ENCODE results near the gene ZBTB20.

Gene ZBTB20

GRCh38 chr3:114453361-114453780 lies 693.7 kb downstream of the ZBTB20 start:
- no peak for DNase-seq

GRCh38 chr3:114452937-114453336 lies 694.2 kb downstream of the ZBTB20 start:
- DNase-seq: no peak

GRCh38 chr3:114452256-114452655 lies 694.8 kb downstream of the ZBTB20 start:
- DNase-seq: no peak

GRCh38 chr3:114451561-114452018 lies 695.5 kb downstream of the ZBTB20 start:
- peak; percentile 2 for DNase-seq

DNA sequence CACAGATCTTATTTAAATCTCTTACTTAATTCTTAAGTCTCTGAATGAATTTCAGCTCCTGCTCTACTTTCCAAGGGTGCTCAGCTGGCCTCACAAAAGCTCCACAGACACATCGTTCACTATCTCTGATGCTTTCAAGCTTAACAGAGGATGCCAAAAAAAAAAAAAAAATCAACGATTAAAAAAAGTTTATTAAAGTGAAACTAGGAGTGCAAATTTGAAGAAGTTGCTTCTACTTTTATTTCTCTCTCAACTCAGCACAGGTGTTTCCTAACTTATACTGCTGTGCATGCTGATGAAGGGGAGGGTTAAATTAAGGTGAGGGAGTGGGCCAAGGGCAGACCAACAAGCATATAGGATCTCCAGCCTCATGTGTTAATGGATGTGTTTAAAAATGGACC lies 696.0 kb downstream of the ZBTB20 start:
- DNase-seq: no peak

- no peak for DNase-seq
These were observed 697.0 kb downstream of the ZBTB20 start for GRCh38 chr3:114450008-114450596.

GRCh38 chr3:114449271-114450007 lies 697.6 kb downstream of the ZBTB20 start:
- no peak for DNase-seq

DNA sequence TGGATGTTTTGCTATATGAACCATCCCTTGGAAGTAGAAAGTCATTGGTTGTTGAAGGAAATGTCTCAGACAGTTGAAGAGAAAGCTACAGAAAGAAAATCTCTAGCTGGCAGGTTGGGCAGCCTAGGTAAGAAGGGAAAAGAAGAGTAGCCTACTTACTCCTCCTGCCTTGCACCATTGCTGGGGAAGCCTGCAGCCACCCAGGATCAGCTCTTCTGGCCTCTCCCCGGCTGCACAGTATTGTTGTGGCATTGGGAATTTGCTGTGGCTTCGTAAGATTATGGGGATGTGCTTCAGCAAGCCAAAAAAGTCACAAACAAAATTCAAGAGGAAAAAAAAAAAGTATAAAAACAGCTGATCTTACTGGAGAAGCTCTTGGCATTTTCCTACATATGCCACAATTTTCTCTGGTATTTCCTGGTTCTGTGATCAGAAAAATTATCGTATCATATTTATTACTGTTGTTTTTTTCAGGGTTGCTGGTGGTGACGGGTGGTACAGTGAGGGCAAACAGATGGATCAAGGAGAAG lies 699.1 kb downstream of the ZBTB20 start:
- DNase-seq: no peak

GRCh38 chr3:114447545-114447944 lies 699.5 kb downstream of the ZBTB20 start:
- DNase-seq: no peak

- DNase-seq: no peak
These were observed 700.5 kb downstream of the ZBTB20 start for GRCh38 chr3:114446600-114446999.

- no peak for DNase-seq
These were observed 701.9 kb downstream of the ZBTB20 start for GRCh38 chr3:114445233-114445632.

DNA sequence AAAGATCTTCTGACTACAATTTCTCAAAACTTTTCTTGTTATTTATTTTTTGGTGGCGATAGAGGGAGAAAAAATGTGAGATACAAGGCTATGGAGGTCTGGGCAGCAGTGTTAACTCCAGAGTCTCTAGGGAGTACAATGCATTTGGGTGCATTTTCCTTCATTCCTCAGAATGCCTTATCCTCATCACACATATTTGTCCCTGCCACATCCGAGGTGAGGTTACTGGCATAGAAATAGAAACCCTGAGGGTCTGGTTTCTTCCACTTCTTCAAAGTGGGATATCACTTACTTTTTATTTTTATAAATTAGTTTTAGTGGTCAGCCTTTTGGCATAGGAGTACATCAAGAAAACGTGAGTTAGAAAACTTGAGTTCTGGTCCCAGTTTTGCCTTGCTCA lies 702.9 kb downstream of the ZBTB20 start:
- no peak for DNase-seq

DNA sequence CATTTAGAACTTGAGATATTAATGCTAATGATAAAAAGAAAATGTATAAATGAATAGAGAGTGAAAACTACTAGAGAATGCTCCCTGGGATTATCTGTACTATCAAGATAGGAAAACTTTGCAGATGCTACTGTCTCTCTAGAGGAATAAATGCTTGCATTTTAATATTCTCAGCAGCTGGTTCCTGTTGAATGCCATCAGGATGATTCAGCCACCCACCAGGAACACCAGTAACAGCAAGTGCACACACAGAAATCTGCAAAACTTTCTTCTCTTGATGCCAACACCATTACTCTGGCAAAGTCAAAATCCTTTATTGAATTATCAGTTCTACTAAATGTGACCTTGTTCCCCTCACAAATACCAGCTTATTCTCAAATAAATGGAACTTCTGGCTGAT lies 704.8 kb downstream of the ZBTB20 start:
- DNase-seq: no peak

- no peak for DNase-seq
These were observed 705.7 kb downstream of the ZBTB20 start for GRCh38 chr3:114441386-114441785.

DNA sequence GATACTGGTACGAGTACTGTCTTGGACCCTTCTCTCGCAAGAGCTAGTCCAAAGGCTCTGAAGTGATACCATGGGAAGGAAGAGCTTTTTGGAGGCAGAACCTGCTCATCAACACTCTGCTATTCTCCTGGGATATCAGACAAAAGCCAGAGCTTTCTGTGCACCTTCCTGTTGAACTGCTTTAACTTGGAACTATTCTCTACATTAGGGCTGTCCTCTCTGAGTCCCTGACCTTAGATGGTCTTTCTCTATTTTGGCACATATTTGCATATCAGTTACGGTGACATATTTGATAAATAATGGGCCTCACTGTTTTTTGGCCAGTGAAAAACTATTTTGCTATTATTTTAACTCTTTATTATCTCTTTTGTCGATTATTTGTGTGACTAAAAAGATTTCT lies 706.4 kb downstream of the ZBTB20 start:
- no peak for DNase-seq

DNA sequence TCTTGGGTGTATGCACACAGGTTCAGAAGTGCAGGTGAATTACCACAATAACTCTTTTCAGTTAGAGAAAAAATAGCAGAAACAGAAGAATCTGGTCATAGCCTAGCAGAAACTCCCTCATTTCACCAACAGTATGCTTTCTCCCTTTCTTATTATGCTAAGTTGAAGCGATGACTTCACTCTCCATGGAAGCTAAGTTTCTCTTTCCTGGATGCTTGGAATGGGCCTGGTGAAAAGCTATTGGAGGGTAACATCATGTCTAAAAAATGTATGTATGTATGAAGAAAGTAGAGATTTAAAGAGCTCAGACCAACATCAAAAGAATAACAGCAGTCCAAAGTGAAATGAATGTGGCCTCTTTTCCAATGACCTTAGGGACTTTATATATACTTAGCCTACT lies 707.8 kb downstream of the ZBTB20 start:
- no peak for DNase-seq

DNA sequence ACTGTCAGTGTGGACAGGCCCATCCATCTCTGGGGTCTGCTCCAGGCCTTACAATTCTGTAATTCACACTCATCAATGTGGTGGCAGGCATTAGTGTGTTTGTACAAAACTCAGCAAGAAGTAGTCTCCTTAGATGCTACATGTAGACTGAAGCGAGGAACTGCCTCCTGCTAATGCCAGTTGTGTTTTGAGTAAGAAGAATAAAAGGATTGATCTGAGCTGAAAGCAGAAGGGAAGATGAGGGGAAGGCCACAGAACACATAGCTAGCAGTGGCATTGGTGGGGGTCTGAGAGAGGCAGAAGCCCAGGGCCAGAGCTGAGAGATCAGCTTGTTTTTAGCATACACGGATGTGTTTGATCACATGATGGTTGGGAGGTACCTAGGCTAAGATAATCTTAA lies 709.2 kb downstream of the ZBTB20 start:
- no peak for DNase-seq

GRCh38 chr3:114436182-114436581 lies 710.9 kb downstream of the ZBTB20 start:
- DNase-seq: no peak

DNA sequence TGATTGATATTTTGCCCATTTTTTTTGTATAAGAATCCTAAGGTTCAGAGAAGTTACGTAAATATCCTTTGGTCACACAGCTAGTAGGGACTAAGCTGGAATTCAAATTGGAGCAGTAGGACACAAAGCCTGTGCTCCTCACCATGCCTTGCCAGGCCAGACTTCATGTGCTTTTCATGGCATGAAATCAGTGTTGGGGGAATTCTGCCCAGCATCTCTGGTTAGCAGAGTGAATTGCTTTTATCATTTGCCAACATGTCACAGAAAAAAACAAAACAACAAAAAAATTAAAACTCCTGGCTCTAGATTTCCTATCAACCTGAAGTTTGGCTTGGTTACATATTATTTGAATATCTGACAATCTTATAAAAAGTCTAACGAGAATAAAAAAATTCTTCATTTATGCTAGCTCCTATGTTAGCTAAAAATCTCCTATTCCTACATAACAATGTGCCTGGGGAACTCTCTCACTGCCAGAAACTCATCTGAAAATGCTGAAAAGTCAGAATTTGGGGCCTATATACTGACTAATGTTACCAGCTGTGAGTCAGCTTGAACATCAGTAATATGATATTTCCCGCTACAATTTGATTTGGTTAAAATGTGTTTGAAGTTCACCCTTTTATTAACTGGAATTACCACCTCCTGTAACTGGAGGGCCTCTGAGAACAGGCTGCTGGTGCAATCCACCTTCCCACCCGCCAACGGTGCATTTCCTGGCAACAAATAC lies 711.5 kb downstream of the ZBTB20 start:
- DNase-seq: no peak

DNA sequence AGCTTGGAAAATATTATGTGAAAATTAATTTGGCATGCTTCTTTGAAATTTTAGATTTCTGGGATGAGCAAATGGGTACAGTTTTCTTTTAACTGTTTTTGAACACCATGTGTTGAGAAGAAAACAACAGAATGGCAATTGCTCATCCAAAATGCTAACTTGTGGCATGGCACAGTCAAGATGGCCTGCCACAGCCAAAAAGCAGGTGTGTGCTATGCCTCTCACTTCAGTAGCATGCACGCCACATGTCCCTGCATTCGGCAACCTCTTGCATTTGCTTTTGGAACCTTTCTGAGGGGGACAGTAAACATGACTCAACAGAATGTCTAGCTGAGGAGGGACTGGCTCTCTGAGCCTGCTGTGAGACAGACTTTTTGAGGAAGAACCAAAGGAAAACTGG lies 714.8 kb downstream of the ZBTB20 start:
- no peak for DNase-seq

DNA sequence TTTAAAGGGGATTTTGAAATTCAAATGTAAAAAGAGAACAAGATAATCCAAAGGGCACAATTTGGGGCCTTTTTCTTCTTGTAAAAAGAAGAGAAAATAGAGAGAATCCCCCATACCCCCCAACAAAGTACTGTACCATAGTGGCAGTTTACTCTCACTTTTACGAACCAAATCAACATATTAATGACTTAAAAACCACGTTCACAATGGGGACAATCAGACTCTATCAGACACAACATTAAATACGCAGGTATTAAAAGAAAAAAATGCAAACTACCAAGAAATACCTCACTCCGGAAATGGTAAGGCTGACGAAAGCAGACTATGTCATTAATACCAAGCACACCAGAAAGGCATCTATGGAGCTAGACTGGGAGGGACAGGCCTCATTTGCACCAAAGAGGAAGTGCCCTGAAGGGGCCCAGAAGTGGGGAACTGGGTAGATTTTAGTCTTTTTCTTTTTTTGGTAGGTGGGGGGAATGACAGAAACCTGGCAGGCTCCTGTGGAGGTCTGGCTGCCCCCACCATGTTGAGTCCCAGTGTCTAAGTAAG lies 719.0 kb downstream of the ZBTB20 start:
- no peak for DNase-seq

DNA sequence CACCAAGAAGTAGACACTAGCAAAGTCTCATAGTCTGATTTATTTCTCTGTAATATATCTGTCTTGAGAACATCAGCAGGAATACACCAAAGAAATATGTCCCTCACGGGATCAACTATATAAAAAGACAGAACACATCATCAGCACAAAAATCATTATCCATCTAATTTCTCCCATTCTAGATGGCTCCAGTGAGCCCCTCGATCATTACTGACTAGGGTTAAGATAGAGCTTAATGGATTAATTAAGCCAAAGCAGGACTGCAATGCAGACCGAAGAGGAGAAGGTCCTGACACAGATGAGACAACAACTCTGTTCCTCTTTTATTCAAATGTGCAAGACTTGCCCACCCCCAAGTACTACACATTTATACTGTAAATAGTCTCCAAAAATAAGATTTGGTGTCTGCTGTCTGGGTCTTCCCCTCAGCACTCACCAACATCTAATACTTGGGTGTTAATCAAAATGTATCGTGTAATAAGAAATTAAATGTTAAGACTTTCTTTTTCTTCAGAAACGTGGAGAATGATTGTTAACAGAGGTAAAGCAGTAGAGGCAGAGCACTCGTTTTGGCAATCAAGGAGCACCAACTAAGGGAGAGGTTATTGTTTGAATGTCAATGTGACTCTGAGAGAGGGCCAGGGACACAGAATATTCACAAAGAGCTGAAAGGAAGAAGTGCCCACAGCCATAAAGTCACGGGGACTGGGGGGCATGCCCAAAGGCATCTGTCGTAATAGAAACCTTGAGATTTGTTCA lies 719.6 kb downstream of the ZBTB20 start:
- no peak for DNase-seq

- DNase-seq: no peak
These were observed 722.8 kb downstream of the ZBTB20 start for GRCh38 chr3:114424337-114424736.

All from NCI-H748 treated with DMSO at 0.1 percent for 48 hours (cell line).